GM13977 (cell line): ENCODE measurements around the gene CREG1.

Experiments
- DNase-seq: peaks from one replicate; pipeline ENCODE4 v3.0.0; 2012; ENCODE audit warnings: low spot score
- in situ Hi-C: fragments of 300-500 bp; cut with MboI; formaldehyde crosslinking; loops from one replicate; pipeline ENCODE4 v1.12.0; 2022; ENCODE audit warnings: low sequenced_read_pairs, low pct_unique_long_range_greater_than_20kb, mixed read lengths, inconsistent platforms; ENCODE audit not compliant: unreplicated experiment
- TF ChIP-seq, protein P1 (sequence below): IDR thresholded peaks from 2 replicates; pipeline ENCODE4 v1.5.1; 2012; ENCODE audit warnings: mild to moderate bottlenecking, control low read depth; ENCODE audit not compliant: insufficient read depth; ENCODE audit errors: extremely low read depth, missing control alignments

CREG1 gene

DNA sequence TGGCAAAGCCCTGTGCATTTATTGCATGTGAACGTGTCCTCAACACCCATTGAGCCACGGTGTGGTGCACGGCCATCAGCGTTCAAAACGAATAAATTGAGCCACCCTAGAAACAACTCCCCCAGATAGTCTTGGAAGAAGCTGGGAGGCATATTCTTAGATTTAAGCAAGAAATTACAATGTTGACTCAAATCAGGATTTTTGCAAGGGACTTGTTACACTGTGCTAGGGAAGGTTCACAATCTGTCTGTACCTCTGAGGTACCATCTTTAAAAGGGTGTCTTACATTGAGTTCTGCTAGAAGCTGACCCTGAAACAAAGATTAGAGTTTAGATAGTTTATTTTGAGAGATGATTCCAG lies 51.4 kb downstream of the CREG1 start:
- TF ChIP-seq, protein P1, sequence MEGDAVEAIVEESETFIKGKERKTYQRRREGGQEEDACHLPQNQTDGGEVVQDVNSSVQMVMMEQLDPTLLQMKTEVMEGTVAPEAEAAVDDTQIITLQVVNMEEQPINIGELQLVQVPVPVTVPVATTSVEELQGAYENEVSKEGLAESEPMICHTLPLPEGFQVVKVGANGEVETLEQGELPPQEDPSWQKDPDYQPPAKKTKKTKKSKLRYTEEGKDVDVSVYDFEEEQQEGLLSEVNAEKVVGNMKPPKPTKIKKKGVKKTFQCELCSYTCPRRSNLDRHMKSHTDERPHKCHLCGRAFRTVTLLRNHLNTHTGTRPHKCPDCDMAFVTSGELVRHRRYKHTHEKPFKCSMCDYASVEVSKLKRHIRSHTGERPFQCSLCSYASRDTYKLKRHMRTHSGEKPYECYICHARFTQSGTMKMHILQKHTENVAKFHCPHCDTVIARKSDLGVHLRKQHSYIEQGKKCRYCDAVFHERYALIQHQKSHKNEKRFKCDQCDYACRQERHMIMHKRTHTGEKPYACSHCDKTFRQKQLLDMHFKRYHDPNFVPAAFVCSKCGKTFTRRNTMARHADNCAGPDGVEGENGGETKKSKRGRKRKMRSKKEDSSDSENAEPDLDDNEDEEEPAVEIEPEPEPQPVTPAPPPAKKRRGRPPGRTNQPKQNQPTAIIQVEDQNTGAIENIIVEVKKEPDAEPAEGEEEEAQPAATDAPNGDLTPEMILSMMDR = no peak
- in situ Hi-C loops = no loop called here
- no peak for DNase-seq

DNA sequence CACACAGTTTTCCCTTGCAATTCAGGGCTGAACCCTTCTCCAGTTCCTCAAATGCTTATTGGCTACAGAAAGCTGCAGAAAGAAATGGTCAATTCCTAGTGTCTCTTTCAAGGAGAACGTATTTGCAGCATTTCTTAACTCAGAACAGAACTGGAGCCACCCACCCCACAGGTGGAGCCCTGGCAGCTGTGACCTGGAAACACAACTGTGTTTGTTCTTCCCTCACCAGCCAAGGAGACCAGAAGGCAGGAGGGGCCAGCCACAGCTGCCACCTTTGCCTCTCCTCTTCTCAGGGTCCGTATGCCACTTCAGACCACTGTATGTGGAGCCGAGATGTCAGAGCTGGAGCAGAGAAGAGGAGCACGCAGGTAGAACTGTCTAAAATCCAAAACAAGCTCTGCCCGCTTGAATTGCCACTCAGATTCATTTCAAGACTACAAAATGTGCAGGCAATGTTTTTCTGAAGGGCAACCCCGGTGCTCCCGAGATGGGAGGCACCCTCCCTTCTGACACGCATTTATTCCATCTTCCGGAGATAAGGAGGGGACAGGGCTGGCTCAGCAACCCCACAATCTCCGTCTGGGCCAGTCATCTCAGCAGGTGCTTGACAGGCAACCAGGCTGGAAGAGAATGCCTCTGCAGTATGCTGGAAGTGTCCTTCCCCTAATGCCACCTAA lies 51.9 kb downstream of the CREG1 start:
- TF ChIP-seq, protein P1 = no peak
- in situ Hi-C loops = no loop called here
- no peak for DNase-seq

DNA sequence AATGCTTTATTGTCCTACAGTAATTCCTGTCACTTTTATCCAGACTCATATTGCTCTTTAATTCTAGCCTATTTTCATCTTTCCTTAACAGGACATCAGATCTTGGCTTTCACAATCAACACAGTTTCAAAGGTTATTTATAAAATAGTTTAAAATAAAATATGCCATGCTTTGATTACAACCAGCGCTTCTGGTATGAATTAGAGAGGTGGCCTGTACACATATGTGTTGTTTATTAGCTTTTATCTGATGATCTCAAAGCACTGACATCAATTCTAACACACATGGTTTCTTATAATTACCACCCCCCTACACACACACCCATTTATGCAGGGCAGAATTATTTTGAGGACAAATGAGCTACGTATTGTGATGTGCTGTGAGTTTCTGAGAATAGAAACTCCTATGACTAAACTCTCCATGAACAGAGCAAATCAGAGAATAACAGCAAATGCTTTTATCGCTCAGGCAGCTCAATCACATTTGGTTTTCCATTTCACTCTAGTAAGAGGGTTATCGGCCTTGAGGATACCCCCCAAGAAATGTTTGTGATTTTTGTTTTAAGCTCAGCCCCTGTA lies 53.2 kb downstream of the CREG1 start:
- in situ Hi-C loops = no loop called here
- TF ChIP-seq, protein P1 = no peak
- DNase-seq = peak; percentile 52

DNA sequence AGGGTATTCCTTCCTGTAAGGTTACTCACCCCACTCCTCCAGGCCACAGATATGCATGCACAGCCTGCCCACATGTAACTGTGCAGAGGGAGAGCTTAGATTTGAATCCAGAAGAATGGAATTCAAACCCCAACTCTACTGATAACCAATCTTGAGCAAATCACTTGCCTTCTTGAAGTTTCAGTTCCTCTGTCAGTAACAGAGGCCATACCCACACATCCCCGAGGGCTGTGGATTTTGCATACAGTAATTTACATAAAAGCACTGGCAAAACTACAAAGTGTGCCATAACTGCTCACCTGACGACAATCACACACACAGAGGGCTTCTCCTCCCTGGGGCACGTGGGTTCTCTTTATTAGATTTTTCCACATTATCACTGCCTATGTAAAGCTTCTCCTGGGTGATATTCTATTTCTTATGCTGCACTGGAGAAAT lies 53.9 kb downstream of the CREG1 start:
- in situ Hi-C loops = no loop called here
- DNase-seq = peak; percentile 72
- TF ChIP-seq, protein P1 = no peak

DNA sequence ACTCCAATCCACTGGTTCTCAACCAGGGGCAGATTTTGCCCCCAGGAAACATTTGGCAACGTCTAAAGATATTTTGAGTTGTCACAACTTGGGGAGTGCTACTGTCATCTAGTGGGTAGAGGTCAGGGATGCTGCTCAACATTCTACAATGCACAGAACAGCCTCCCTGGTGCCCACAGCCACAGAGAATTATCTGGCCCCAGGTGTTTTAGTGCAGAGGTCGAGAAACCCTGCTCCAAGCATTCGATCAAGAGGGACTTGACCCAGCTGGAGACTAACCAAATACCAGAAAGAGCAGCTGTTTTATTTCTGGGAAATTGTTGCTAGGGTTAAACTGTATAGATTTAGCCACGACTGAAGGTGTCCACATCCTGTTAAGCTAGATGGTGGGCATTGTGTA lies 54.5 kb downstream of the CREG1 start:
- in situ Hi-C loops = no loop called here
- TF ChIP-seq, protein P1 = no peak
- no peak for DNase-seq

DNA sequence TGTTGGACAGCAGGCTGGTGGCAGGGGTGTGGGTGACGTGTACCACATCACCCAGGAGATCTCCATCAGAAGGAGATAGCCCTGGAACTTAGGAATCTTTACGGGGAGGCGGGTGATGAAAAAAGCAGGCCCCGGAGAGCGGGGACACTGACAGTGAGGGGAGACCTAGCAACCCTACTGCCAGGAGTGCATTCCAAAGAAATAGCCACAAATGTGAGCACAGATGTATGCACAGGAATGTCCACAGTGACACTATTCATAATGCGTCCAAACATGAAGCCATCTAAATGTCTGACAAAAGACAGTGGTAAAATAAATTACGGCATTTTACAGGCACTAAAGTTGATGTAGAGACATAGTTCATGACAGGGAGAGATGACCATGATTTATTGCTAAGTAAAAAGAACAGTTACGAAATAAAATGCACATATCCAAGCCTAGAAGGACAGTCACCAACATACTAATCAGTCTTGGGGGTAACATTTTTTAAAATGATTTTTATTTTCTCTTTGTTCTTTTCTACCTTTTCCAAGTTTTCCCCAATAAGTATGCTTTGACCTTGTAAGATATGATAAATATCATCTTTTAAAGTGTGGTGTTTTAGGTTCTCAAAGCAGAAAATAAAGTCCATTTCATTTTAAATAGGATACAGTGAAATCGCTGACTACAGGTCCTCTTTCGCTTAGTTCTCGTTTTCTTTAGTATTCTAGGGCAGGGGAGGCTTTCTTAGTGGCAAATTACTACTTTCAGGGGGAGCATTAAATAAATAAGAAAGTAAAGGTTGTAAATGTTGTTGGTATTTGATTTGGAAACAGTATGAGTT lies 56.6 kb downstream of the CREG1 start:
- TF ChIP-seq, protein P1 = no peak
- DNase-seq = no peak
- in situ Hi-C loops = no loop called here
